HuH-7 (cell line): ENCODE measurements around the gene LCLAT1.

Experiments used
- DNase-seq: peaks from one replicate; pipeline ENCODE4 v3.0.0; 2011; ENCODE audit warnings: low spot score

The LCLAT1 gene

DNA sequence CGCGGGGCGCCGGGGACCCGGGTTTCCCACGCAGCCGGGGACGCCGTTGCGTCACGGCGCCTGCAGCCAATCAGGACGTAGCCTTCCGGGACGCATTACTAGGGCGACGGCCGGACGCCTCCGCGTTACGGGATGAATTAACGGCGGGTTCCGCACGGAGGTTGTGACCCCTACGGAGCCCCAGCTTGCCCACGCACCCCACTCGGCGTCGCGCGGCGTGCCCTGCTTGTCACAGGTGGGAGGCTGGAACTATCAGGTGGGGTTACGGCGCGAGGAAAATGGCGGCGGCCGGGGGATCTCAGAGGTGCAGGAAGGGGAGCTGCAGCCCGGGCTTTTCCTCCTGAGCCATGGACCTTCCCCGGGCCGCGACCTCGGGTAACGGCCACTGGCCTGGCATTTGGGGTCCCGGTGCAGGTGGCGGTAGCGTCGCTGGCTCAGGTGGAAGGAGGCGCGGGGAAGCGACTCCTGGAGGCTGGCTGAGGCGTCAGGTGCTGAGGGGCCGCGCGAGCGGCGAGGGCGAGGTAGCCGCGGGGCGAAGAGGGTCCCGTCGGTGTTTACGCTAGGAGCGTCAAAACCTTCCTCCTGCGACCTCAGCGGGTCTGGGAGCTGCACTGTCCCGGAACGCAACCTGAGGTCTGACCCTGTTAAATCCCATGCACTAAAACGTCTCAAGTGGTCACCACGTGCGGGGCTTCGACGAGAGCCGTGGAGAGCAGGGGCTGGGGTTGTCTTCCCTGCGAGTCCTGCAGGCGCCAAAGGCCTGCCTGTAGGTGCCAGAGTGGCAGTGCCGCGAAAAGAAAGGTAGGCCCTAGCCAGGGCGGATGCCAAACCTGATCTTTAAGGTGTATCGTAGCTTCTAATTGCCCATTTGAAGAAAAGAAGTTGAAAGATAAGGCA lies at the start of gene LCLAT1:
LCLAT1 (plus strand) TSS at position 98 of the 897 bp plus-strand sequence. CDS start 78,345 bp downstream, outside the sequence.
- DNase-seq, result peak; percentile 79

DNA sequence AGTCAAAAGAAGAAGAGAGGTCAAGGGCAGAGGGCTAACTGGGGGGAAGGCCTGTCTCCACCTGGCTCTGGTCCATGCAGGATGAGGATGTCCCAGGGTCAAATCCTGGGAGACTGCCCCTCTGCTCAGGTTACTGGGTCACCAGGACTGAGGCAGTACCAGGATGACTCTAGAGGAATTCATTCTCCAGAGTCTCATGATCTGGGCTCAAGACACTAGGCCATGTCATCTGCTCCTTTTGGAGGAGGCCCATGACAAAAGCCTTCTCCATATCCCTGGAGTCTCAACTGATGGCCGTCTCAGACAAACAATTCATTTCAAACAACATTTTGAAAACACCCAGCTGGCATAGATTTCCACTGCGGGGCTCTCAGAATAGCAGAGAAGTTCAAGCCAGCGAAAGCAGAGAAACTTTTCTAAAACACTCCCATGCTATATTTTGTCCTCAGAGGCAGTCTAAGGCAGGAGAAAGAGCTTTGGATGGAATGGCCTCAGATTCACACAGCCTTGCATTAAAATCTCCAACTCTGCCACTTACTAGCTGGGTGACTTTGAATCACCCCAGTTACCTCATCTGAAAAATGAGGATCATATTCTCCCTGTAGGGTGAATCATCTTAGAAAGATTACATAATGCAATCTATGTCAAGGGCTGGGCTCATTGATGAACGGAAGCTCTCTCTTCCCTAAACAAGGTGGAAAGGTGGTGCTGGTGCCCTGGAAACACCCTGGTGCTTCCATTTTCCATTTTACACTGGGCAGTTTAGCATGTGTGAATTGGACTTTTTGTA lies 48.8 kb upstream of the LCLAT1 start:
- DNase-seq, result no peak

DNA sequence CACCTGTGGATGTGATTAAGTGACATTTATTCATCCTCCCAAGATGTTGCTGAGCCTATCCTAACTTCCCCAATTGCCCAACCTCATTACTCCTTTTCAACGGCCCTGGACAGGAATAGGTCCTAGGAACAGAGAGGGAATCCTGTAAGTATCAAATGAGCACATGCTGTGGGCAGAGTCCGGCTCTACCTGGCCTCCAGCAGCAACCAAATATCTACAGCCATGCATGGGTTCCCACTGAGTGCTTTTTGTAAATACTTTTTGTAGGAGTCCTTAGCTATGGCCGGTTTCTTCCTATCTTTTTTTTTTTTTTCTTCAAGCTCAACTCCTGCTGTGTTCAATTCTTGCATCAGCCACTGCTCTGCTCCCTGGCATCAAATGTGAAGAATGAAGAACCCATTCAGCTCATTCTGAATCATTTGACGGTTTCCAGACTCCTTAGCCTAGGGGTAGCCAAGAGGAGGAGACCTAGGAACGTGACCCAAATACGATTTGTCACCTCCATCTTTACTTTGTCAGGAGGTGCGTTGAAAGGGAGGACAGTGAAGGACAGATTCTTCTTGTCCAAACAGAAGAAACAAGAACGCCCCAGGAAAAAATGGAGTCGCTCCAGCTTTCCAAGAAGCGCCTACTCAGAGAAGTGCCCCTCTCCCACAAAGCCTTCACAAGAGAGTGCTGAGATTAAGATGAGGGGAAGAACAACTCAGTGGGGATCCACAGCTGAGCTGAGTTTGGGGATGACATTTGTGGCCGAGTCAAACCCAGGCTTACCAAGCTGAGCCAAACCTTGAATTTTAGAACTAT lies 46.7 kb upstream of the LCLAT1 start:
- DNase-seq, result no peak

DNA sequence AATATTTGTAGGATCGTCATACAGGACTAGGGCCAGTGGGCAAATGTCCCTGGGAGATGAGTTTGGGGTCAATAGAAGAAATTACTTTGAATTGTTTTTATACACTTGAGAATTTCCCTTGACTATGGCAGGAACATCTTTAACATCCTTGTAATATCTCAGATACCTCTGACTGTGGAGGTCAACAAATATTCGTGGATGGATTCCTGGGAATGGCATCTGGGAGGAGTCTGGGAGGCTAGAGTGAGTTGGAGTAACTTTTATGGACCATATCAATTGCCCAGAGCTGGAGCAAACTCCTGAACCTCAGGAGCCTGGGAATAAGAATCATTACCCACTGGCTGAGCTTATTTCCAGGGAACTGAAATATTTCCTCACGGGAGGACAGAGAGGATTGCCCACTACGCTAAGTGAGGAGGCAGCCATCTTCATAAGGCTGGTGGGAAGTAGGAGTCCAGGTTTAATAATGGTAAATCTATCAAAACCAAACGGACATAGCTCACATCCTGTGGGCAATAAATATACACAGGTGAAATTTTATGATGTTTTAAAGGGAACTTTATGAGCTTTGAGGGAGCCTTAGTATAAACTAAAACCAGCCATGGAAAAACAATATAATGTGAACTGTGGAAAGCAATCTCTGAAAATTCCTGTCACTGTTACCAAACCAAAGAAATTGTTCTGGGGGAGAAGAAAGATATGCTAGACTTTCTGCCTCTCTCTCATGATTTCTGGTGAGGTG lies 44.4 kb upstream of the LCLAT1 start:
- no peak for DNase-seq

DNA sequence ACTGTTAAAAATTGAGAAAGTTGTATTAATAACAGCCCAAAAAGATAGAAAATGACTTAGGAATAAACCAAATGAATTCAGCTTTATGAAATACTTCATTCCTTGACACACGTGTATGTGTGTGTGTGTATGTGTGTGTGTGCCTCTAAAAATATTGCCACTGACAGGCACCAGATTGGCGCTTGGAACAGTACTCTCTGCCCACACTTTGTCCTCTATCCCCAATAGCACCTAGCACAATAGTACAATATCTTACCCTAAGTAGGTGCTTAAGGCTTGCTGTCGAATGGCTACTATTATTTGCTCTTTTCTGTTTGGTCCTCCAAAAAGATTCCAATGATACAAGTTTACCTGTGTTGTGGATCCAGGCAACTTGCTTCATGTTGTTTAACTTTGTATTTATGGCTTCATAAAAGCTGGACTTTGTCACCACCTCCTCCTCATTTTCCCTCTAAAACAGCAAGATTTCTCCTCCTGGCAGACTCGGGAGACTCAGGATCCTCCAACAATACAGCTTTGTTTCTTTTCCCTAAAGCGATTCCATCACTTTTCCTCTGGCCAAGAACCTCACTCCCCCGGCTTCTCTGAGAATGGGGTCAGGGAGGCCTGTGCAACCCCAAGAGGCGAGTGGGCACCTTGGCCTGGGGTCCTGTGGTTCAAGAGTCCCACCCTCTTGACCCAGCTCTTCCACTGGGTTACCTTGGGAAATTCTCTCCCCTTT lies 43.3 kb upstream of the LCLAT1 start:
- DNase-seq, result peak; percentile 23

DNA sequence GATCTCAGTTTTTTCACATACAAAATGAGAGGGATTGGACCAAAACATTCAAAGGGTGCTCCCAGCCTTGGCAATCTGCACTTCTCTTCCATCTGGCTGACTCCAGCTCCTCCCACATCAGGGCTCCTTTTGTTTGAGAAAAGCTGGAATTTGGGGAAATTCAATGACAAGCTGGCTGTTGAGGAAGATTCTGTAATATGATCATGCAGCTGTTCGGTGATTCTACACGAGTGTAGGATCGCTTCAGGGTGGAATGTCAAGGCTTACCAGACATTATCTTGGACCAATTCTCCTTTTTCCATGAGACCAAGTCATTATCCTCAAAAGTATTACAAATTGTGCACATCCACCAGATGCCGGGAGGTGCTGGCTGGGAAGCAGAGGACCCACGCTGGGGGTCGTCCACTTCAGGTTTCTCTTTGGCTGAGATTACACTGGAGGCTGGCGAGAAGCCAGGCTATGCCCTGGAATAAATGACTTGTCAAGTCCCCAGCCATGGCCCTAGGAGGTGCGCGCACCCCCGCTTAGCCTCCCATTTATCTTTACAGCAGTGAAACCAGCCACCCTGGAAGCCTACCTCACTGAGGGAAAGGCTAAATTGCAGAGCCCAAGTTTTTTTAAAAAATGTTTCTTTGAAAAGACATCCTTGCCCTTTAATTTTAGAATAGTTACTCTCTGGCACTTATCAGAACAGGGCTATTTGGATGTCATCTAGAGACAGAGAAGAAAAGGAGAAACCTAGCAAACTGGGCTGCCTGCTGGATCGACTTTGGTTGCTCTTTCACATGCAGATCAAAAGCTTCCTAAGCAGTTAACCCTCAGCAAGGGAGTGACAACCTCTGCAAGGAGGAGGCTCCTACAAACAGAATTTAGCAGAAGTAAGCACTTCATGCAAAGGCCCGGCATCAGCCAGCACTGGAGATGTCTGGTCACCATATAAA lies 42.5 kb upstream of the LCLAT1 start:
- DNase-seq, result no peak

DNA sequence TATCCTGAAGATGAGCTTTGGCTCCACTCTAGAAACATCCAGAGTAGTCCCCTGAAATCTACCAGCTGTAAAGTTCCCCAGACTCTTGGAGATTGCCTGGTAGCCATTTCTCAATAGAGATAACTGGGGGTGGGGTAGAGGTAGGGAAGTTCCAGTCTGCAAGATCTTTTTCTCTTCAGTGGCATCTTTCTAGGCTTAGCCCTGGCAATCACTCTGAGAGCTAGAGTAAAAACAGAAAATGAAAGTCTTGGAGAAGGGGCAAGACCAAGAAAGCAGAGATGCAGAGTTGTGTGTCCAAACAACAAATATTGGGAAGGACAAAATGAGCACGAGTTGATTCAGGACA lies 41.8 kb upstream of the LCLAT1 start:
- DNase-seq, result no peak

DNA sequence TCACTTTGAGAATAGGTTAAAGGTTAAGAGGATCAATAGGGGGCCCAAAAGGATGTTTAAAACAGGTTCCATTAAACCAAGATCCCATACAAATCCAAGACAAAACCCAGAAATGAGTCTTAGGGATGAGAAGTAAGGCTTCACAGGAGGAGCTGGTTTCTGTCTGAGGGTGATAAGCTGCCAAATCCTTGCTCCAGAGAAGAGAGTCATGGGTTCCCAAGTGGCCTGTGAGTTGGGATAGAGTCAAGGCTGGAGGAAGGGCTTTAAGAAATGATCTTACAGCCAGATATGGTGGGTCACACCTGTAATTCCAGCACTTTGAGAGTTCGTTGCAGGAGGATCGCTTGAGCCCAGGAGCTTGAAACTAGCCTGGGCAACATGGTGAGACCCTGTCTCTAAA lies 40.2 kb upstream of the LCLAT1 start:
- no peak for DNase-seq

DNA sequence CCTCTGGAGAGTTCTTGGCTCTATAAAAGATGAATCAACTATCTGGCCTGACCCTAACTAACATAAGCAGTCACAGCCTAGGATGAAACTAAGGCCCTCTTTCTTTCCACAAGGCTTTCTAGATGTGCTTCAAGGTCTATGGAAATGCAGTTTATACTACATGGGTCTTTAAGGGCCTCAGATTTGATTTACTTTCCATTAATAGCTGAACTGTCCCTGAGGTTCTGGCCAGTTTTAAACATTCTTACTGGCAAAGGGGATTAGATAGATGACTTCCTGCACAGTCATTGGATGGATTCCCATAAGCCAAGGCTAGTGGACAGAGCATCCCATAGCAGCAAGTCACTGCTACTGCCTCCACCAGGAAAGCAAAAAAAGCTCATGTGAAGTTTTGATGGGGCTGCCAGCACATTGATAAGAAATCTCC lies 38.1 kb upstream of the LCLAT1 start:
- no peak for DNase-seq

DNA sequence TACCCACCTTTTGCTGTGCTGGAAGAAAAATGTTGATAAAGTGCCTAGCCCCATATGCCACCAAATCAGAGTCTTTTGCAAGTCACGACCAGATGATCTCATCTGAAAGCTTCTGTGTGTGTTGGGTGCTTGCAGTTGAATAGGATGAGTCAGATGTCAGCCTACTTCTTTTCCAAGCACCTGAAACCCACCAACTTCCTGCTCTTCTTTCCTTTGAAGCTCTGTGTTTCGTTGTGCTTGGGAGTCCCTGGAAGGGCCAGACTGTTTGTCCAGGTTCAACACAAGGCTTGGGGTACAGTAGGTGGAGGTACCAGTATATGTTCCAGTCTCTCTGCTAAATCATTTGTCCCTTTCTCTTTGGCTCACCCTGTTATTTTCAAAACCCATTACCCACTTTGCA lies 36.8 kb upstream of the LCLAT1 start:
- no peak for DNase-seq

DNA sequence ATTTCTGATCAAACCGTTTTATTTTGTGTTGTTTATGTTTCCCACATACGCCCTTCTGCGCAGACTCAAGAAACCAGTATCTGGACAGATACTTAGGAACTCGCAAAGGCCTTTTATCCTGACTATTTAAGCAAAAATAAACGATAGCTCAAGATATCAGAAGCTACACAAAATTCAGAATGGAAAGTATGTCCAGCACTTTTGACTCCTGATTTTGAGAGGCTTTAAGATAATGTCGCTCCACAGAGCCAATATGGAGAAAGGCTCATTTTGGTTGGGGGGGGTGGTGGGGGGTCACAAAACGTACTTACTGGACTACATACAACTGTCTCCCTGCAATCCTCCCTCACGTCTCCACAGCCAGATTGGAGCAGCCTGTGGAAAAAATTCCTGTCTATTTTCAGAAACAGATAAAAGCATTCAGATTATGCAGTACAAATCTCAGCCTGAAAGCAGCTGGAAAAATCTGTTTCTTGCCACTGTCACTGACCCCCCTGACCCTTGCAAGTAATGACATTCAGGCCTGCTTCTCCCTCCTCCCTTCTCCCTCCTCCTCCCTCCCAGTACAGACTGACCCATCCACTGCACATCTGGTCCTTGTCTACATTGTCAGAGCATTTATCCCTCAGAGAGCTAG lies 34.9 kb upstream of the LCLAT1 start:
- DNase-seq, result no peak

DNA sequence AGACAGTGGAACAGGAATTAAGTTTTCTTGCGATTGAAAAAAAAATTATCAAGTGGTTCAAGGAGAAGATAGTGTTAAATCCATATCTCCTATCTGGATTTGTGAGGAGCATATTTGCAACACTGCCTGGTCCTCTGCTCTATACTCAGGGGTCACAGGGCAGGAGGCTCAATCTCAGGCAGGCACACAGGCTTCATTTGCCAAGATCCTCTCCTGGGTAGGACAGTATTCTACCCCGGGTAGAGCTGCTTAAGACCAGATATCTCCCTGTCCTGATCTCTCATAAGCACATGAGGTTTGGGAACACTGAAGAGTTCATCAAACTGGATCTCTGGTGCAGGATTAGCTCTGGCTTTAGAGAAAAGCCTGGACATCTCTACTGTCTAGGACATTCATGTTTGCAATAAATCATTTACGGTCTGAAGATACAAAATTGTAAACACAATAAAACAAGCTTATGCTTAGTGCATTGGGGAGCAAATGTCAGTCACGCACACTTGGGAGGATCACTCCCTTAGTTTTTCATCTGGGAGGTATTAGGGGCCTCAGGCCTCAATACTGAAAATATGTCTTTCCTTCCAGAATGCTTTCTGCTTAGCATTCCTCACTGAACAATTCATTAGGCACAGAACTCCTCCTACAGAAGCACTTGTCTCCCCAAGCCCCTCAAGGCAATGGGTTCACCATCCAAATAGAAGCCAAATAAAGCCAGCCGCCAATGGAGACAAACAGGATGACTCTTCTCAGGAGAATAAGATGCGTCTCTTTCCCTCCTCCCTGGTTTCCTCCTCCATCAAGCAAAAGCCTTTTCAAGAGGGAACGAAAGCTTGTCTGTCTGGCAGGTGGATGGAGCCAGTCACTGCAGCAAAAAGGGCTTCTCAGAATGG lies 34.1 kb upstream of the LCLAT1 start:
- DNase-seq, result no peak

DNA sequence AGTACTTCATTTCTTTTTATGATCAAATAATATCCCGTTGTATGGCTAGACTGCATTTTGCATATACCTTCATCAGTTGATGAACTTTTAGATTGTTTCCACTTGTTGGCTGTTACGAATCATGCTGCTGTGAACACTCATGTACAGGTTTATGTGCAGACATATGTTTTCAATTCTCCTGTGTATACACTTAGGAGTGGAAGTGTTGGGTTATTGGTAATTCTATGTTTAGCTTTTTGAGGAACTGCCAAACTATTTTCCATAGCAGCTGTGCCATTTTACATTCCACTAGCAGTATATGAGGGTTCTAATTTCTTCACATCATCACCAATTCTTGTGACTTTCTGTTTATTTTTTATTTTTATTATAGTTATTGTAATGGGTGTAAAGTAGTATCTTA lies 32.1 kb upstream of the LCLAT1 start:
- DNase-seq, result no peak

DNA sequence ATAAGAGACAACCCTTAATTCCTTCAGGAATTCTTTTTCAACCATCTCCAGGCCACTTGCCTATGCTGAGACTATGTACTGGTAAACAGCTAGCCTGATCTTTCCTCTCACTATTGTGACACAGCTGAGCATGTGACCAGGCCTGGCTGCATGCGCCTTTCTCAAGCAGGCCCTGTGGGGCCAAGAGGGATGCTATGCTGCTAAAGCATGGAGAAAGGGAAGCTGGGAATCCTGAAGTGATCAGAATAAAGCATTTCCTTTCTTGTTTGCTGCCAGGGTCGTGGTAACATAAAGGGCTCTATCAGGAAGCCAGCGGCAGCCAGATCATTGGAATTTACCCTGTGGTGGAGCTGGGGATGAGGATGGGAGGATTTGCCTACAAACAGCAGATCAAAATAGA lies 29.8 kb upstream of the LCLAT1 start:
- DNase-seq, result no peak

DNA sequence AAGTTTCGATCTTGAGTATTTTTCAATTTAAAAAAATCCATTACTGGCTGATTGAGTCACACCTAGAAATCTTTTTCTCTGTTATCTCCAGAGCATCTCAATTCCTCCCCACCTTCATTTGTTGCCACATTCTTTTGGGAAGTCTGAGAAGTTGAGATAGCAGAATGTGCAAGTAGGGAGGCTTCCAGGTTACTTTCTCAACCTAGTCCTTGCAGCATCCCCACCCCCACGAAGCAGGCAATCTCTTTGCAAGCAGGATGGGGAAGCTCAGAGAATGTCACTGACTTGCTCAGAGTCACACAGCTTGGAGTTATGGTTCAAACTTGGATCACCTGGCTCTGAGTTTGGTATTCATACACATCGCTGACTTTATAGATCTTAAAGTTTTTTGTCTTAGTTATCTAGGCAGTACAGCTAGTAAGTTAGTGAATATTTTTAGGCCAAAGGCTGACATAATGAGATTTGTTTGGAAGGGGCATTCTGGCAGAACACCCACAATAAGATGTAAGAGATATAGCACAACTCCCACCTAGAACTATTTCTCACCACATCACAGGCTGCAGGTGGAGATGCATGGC lies 25.9 kb upstream of the LCLAT1 start:
- no peak for DNase-seq

DNA sequence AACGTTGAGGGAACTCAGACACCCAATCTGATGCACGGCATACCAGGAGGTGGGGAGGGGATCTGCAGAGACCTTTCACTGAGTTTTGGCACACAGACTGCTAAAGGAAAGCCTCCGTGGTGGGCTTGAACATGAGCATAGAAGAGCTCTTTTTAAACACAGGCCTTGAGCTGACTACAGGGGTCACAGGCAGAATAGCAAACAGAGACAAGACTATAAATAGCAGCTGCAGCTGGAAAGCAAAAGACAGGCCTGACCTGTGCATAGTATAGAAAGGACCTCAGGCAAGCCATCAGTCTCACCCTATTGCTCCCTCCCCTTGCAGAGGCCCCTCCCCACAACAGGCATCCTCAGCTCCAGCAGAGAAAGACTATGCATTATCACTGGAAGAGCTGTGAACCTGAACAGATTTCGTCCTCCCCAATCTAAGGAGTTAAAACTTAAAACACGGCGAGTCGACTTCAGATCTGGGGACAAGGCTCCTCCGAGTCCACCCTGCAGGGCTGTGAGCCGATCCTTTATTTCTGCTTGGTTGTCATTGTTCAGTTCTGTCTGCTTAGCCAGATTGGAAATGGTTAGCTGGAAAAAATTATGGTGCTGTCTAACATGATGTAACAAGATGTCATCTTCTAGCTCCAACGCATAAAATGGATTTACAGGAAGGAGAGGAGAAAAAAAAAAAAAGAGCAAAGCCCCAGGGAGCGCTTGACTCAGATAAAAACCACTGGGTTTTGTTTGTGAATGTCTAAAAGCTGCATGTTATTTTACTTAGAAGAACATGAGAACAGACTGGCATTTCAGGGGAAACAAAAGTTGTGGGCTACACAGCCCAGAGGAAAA lies 25.2 kb upstream of the LCLAT1 start:
- no peak for DNase-seq

DNA sequence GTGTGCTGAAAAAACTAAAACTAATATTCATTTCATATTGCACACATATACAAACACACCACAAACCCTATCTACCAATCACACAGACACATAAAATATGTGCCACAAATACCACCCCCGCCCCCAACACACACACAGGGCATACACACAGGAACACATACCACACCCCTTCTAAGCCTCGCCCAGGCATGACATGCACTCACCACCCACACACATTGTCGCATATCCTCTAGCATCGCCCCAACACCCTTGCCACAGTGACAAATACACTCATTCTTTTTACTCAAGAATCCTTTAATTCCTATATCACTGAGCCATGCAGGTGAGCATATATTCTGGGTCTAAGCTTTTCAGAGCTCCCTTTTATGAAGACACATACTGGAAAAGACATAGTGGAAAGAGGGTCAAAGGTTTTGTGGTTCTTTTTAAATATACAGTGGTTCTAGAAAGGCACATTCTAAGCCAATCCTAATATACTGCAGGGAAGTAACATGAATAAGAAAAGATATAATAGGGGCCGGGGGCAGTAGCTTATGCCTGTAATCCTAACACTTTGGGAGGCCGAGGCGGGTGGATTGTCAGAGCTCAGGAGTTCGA lies 24.5 kb upstream of the LCLAT1 start:
- DNase-seq, result no peak
